Astrocyte (in vitro differentiated cells and primary cell): ENCODE results near the gene MZT2A.

Source experiments
- EZH2 ChIP-seq: IDR thresholded peaks from 2 replicates; pipeline ENCODE4 v1.6.1; 2012; ENCODE audit warnings: mild to moderate bottlenecking, low read length, inconsistent platforms; ENCODE audit not compliant: insufficient read depth
- TF ChIP-seq, protein P1 (sequence below): IDR thresholded peaks from 2 replicates; pipeline ENCODE4 v1.5.1; 2011; ENCODE audit warnings: low read depth, mild to moderate bottlenecking, inconsistent platforms, low read length, moderate library complexity; ENCODE audit not compliant: insufficient read depth

DNA sequence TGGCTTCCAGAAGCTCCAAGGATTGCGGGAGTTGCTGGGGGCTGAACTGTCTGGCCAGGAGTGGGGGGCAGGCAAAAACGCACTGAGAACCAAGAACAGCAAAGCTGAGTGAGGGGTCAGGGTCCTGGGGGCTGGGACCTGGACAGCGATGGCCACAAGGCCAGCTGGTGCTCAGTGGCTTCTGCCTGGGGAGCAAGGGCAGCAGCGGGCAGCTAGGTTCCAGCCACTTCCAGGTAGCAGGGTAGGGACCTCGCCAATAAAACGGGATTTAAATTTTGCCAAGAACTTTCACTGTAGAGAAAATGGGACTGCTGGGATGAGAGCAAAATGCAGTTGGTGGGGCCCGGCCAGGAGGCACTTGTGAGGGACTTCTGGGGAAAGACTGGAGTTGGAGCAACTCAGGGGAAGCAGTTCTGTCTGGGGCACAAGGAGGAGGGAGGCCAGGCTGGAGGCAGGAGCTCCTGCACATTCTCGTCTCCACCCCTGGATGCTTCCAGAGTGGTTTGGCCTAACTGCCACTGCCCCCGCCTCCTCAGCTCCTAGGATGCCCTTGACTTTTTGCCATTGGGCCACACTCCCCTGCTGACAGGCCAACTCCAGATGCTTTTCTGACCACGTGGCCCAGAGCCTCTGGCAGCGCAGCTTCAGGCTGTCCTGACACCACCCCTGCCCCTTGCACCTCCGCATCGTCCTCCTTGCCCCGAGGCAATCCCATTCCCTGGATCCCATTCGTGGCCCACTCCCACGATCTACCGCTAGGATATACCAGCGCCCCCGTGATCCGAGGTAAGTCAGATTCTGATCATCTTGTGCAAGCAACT, 30.0 kb upstream of the MZT2A start:
- no peak for TF ChIP-seq EZH2
- TF ChIP-seq, protein P1, sequence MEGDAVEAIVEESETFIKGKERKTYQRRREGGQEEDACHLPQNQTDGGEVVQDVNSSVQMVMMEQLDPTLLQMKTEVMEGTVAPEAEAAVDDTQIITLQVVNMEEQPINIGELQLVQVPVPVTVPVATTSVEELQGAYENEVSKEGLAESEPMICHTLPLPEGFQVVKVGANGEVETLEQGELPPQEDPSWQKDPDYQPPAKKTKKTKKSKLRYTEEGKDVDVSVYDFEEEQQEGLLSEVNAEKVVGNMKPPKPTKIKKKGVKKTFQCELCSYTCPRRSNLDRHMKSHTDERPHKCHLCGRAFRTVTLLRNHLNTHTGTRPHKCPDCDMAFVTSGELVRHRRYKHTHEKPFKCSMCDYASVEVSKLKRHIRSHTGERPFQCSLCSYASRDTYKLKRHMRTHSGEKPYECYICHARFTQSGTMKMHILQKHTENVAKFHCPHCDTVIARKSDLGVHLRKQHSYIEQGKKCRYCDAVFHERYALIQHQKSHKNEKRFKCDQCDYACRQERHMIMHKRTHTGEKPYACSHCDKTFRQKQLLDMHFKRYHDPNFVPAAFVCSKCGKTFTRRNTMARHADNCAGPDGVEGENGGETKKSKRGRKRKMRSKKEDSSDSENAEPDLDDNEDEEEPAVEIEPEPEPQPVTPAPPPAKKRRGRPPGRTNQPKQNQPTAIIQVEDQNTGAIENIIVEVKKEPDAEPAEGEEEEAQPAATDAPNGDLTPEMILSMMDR: no peak
